Smooth muscle cell (in vitro differentiated cells): ENCODE data around the gene TMEM132A. TPM values are rescaled to one million over a fixed set of nuclear protein-coding genes. Genes with fewer than 3 reads are reported as not detected.

Source experiments
- DNase-seq: peaks from one replicate; lab custom pipeline; 2025; ENCODE audit not compliant: unreplicated experiment; lab: John Stamatoyannopoulos, UW
- H2AFZ ChIP-seq: fragments of 200-600 bp; sonication (generic); 2 replicates; pipeline ENCODE4 v1.6.0; 2016; ENCODE audit warnings: antibody characterized with exemption, low read depth, mild to moderate bottlenecking
- H3F3A ChIP-seq: fragments of 200-600 bp; sonication (generic); 2 replicates; pipeline ENCODE4 v1.6.0; 2017; ENCODE audit warnings: antibody characterized with exemption, low read depth
- H3K27ac ChIP-seq: fragments of 200-600 bp; sonication (generic); 2 replicates; pipeline ENCODE4 v1.5.1; 2016; ENCODE audit warnings: low read depth, mild to moderate bottlenecking
- H3K27me3 ChIP-seq: fragments of 200-600 bp; sonication (generic); 2 replicates; pipeline ENCODE4 v1.6.1; 2016; ENCODE audit warnings: low read depth, mild to moderate bottlenecking
- H3K36me3 ChIP-seq: fragments of 200-600 bp; sonication (generic); 2 replicates; pipeline ENCODE4 v1.5.1; 2016; ENCODE audit warnings: low read depth
- H3K4me1 ChIP-seq: fragments of 200-600 bp; sonication (generic); 2 replicates; pipeline ENCODE4 v1.5.1; 2016; ENCODE audit warnings: low read depth
- H3K4me2 ChIP-seq: fragments of 200-600 bp; sonication (generic); 2 replicates; pipeline ENCODE4 v1.6.0; 2016; ENCODE audit warnings: mild to moderate bottlenecking
- H3K4me3 ChIP-seq: fragments of 200-600 bp; sonication (generic); 2 replicates; pipeline ENCODE4 v1.5.1; 2016; ENCODE audit warnings: mild to moderate bottlenecking
- H3K79me2 ChIP-seq: fragments of 200-600 bp; sonication (generic); 2 replicates; pipeline ENCODE4 v1.6.0; 2016; ENCODE audit warnings: low read depth, mild to moderate bottlenecking
- H3K9ac ChIP-seq: fragments of 200-600 bp; sonication (generic); 2 replicates; pipeline ENCODE4 v1.6.0; 2016; ENCODE audit warnings: low read depth
- H3K9me3 ChIP-seq: fragments of 200-600 bp; sonication (generic); replicated peaks from 2 replicates; pipeline ENCODE4 v1.5.1; 2016; ENCODE audit warnings: low read depth
- H4K20me1 ChIP-seq: fragments of 200-600 bp; sonication (generic); 2 replicates; pipeline ENCODE4 v1.6.0; 2016; ENCODE audit warnings: low read depth
- WGBS: methylation state at CpG from one replicate; pipeline ENCODE4 v1.1.7; 2016; ENCODE audit warnings: low lambda C conversion rate; 5-methylcytosine and 5-hydroxymethylcytosine counted together
- polyA plus RNA-seq: library from polyadenylated mRNA; unstranded; fragments of >200 nt; fragmentation: Nextera tagmentation; extraction: Ambion mirVana; gene quantifications from 2 replicates; pipeline ENCODE4 v1.2.1, GENCODE V29; 2016
- total RNA-seq: library from RNA; depleted of rRNA; stranded (reverse); fragments of >200 nt; gene quantifications from 2 replicates; pipeline ENCODE4 v1.2.3, GENCODE V29; 2014
- TF ChIP-seq, protein P1 (sequence below): fragments of 200-600 bp; sonication (generic); IDR thresholded peaks from 2 replicates; pipeline ENCODE4 v1.5.1; 2017; ENCODE audit warnings: borderline replicate concordance, mild to moderate bottlenecking, antibody characterized with exemption; ENCODE audit not compliant: insufficient read depth, poor library complexity, severe bottlenecking

TMEM132A gene
- total and polyA plus RNA-seq, 2 experiments from 2014 or later: 40.7 to 91.3 TPM

DNA sequence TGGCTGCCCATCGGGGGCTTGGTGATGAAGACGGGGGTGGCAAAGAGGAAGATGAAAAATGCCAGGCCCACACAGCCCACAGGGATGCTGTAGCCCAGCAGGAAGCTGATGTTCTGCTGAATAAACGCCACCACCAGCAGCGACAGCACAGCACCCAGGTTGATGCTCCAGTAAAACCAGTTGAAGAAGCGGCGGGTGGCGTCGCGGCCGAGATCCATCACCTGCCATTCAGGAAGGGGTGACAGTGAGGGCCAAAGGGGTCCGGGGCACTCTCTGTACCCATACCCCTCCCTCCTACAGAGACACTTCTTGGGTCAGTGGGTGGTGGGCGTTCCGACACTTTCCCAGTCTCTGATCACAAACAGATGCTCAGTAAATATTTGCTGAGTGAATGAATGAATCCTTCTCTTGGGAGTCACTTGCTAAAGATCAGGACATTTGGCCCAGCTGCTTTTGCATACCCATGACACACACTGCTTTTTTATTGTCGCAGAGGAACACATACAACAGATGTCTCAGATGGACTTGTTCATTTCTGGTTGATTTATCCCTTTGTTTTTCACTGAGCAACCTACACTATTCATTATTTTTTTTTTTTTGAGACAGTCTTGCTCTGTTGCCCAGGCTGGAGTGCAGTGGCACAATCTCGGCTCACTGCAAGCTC lies 22.5 kb downstream of the TMEM132A start:
- H2AFZ ChIP-seq: no peak overlapping the region
- WGBS: 90% methylated on average over 15 of the region's 15 CpGs
- no peaks in the 10 kb centered on the region for H3K36me3 ChIP-seq
- peaks cover 30% of the 10 kb centered on the region for H3K27me3 ChIP-seq
- H3K9ac ChIP-seq: no peak overlapping the region
- no peaks in the 10 kb centered on the region for H3K79me2 ChIP-seq
- no peak overlapping the region for H3K27ac ChIP-seq
- no peak overlapping the region for H3K4me3 ChIP-seq
- no peaks in the 10 kb centered on the region for H3K9me3 ChIP-seq
- no peaks in the 10 kb centered on the region for H3F3A ChIP-seq
- no peak overlapping the region for H3K4me2 ChIP-seq
- no peaks in the 10 kb centered on the region for H3K4me1 ChIP-seq
- no peak for DNase-seq
- TF ChIP-seq, protein P1, sequence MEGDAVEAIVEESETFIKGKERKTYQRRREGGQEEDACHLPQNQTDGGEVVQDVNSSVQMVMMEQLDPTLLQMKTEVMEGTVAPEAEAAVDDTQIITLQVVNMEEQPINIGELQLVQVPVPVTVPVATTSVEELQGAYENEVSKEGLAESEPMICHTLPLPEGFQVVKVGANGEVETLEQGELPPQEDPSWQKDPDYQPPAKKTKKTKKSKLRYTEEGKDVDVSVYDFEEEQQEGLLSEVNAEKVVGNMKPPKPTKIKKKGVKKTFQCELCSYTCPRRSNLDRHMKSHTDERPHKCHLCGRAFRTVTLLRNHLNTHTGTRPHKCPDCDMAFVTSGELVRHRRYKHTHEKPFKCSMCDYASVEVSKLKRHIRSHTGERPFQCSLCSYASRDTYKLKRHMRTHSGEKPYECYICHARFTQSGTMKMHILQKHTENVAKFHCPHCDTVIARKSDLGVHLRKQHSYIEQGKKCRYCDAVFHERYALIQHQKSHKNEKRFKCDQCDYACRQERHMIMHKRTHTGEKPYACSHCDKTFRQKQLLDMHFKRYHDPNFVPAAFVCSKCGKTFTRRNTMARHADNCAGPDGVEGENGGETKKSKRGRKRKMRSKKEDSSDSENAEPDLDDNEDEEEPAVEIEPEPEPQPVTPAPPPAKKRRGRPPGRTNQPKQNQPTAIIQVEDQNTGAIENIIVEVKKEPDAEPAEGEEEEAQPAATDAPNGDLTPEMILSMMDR: no peak
- no peaks in the 10 kb centered on the region for H4K20me1 ChIP-seq

DNA sequence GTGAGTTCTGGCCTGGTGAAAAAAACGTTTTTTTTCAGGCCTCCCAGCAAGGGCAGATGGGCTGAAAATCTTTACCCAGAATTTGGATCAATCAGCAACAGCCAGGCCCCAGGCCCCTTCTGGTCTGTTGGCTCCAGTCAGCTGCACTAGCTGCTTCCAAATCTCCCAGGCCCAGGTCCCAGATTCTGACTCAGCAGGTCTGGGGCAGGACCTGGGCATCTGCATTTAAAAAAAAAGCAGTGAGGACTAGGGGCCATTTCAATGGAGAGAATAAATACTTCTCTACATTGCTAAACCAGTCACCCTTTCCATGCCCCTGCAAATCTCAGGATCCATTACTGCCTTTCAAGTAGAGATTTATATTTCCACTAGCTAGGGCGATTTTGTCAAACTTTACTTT lies 23.4 kb downstream of the TMEM132A start:
- DNase-seq: no peak
- Histone ChIP-seq H3K36me3 (no peaks in the 10 kb centered on the region), H3K27ac (no peak overlapping the region), H3K9ac (no peak overlapping the region), H3F3A (no peaks in the 10 kb centered on the region), H3K4me3 (no peak overlapping the region), H3K79me2 (no peaks in the 10 kb centered on the region), H3K4me1 (peaks cover 6% of the 10 kb centered on the region), H4K20me1 (no peaks in the 10 kb centered on the region), H3K4me2 (no peak overlapping the region), H3K27me3 (peaks cover 40% of the 10 kb centered on the region), H2AFZ (no peak overlapping the region), H3K9me3 (no peaks in the 10 kb centered on the region)
- 23% methylated on average over 2 of the region's 2 CpGs for WGBS
- TF ChIP-seq, protein P1: no peak

DNA sequence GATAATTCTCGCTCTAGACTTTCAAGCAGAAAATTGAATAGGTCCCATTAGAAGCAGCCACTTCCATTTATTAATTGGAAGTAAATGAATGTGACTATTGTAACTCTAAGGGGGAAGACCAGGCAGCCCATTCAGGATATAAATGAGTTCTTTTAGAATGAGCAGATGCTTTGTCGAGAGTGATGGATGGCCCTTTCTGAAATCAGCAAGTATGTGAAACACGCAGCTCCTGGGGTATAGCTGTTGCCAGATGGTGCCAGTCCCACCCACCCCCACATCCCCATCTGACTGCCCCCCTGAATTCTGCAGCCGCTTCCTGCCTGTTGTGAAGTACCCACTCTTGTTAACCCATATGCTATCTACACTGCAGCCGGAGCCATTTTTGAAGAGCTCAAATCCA lies 24.0 kb downstream of the TMEM132A start:
- Histone ChIP-seq H4K20me1 (no peaks in the 10 kb centered on the region), H3K79me2 (no peaks in the 10 kb centered on the region), H3K4me1 (peaks cover 6% of the 10 kb centered on the region), H3K9ac (no peak overlapping the region), H3K36me3 (no peaks in the 10 kb centered on the region), H3K9me3 (no peaks in the 10 kb centered on the region), H3K4me2 (no peak overlapping the region), H3K27me3 (peaks cover 43% of the 10 kb centered on the region), H3K4me3 (no peak overlapping the region), H2AFZ (no peak overlapping the region), H3K27ac (no peak overlapping the region), H3F3A (no peaks in the 10 kb centered on the region)
- TF ChIP-seq, protein P1: no peak
- DNase-seq: no peak
- WGBS: 80% methylated on average over 5 of the region's 5 CpGs

DNA sequence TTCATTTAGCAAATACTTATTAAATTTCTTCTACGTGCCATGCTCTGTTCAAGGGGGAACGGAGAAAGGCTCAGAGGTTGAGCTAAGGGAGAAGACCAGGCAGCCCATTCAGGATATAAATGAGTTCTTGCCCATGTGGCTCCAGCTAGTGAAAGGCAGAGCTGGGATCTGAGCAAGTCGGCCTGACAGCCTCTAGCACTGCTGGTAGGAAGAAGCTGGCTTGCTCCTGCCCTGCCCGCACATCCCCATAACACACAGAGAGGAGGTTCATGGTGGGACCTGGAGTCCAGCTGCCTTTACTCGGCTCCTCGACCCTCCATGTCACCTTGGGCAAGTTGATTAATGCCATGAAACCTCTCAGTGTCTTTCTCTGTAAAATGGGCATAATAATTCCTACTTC lies 25.8 kb downstream of the TMEM132A start:
- Histone ChIP-seq H3K4me1 (peaks cover 6% of the 10 kb centered on the region), H3K27ac (no peak overlapping the region), H3K36me3 (no peaks in the 10 kb centered on the region), H3K4me3 (no peak overlapping the region), H3K9ac (no peak overlapping the region), H3K79me2 (no peaks in the 10 kb centered on the region), H2AFZ (no peak overlapping the region), H3K9me3 (no peaks in the 10 kb centered on the region), H3K4me2 (no peak overlapping the region), H4K20me1 (no peaks in the 10 kb centered on the region), H3K27me3 (peaks cover 47% of the 10 kb centered on the region), H3F3A (no peaks in the 10 kb centered on the region)
- DNase-seq: no peak
- WGBS: 86% methylated on average over 6 of the region's 6 CpGs
- TF ChIP-seq, protein P1: no peak
